Stimulated activated CD8-positive, alpha-beta memory T cell treated with anti-CD3 and anti-CD28 coated beads, Interleukin-4, amount 100 ng/mL, for 1 hour (primary cell): ENCODE data around the gene JAKMIP2.
A peak's percentile ranks its signal among the peaks of the same experiment; 100 is the strongest.
"Not testable (repeated sequence)": the region's sequence is repeated elsewhere in the genome, so short reads cannot be mapped to it uniquely, and the experiment has no call there.

Source experiments
- DNase-seq, 2 donors: peaks; one replicate each; pipeline ENCODE4 v3.0.0-alpha.2; 2020; ENCODE audit warnings: low read depth in 2 of 2, low spot score in 1 of 2

The JAKMIP2 gene

GRCh38 chr5:147661541-147661940 lies 121.0 kb downstream of the JAKMIP2 start:
- no peak for DNase-seq

GRCh38 chr5:147659166-147659929 lies 123.2 kb downstream of the JAKMIP2 start:
- DNase-seq, result no peak

GRCh38 chr5:147658293-147658932 lies 124.1 kb downstream of the JAKMIP2 start:
- no peak for DNase-seq

- no peak for DNase-seq
Measured at GRCh38 chr5:147648597-147648996, 133.9 kb downstream of the JAKMIP2 start.

- DNase-seq, result no peak
Measured at GRCh38 chr5:147645197-147645596, 137.3 kb downstream of the JAKMIP2 start.

- DNase-seq, result no peak
Measured at GRCh38 chr5:147644460-147644859, 138.1 kb downstream of the JAKMIP2 start.

GRCh38 chr5:147643142-147643541 lies 139.4 kb downstream of the JAKMIP2 start:
- no peak for DNase-seq

- DNase-seq, result no peak
Measured at GRCh38 chr5:147642666-147643065, 139.9 kb downstream of the JAKMIP2 start.

- DNase-seq, result no peak
Measured at GRCh38 chr5:147639321-147639720, 143.2 kb downstream of the JAKMIP2 start.

- DNase-seq, result no peak
Measured at GRCh38 chr5:147636729-147636984, 145.9 kb downstream of the JAKMIP2 start.

- DNase-seq, result no peak
Measured at GRCh38 chr5:147635882-147636728, 146.4 kb downstream of the JAKMIP2 start.

- DNase-seq, result not testable (repeated sequence)
Measured at GRCh38 chr5:147635439-147635838, 147.1 kb downstream of the JAKMIP2 start.

- no peak for DNase-seq
Measured at GRCh38 chr5:147633173-147633572, 149.4 kb downstream of the JAKMIP2 start.

- DNase-seq, result no peak
Measured at GRCh38 chr5:147631428-147632003, 151.0 kb downstream of the JAKMIP2 start.

GRCh38 chr5:147629196-147629595 lies 153.3 kb downstream of the JAKMIP2 start:
- DNase-seq, result no peak

GRCh38 chr5:147628058-147628895 lies 154.3 kb downstream of the JAKMIP2 start:
- peak; percentile 6 to 21 for DNase-seq

GRCh38 chr5:147626464-147626863 lies 156.1 kb downstream of the JAKMIP2 start:
- no peak for DNase-seq

- no peak for DNase-seq
Measured at GRCh38 chr5:147621016-147621415, 161.5 kb downstream of the JAKMIP2 start.

- DNase-seq, result no peak
Measured at GRCh38 chr5:147619281-147619878, 163.1 kb downstream of the JAKMIP2 start.

- no peak for DNase-seq
Measured at GRCh38 chr5:147617711-147618350, 164.7 kb downstream of the JAKMIP2 start.
